ENCODE results near the gene EPHB1. TPM values are rescaled to one million over a fixed set of nuclear protein-coding genes. Genes with fewer than 3 reads are reported as not detected.
A peak's percentile ranks its signal among the peaks of the same experiment; 100 is the strongest.

EPHB1 gene
- total and polyA plus RNA-seq, 4 donors: 0.23 to 1.7 (median 0.52) TPM

DNA sequence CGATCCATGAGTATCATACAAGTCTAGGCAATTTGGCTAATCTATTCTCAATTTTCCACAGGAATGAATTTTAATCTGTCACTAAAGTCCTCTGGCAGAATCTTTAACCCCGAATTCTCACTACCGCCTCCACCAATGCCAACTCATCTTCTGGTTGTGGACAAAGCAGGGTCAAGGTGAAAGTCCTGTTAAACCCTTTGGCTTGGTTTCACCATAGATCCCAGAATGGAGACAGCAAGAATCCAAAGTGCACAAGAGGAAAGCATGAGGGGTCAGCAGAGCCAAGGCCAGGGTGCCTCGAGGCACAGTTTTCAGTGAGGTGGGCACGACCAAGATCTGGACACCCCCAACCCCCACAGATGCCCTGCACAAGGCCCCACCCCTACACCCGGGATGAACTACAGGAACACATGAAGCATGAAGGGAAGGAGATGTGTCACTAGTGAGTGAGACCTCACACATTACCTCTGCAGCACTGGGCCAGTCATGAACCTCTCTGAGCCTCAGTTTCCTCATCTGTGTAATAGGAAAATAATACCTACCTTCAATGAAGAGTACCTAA, 466.2 kb downstream of the EPHB1 start:
- no peak for DNase-seq (ENCODE audit: low spot score)
- Histone ChIP-seq H3K9me3 (ENCODE audit: control insufficient read depth in 4 of 4, low read length in 3 of 4) (no peaks in the 10 kb centered on the region), H3K4me3 (ENCODE audit: low read depth in 1 of 3, low read length in 3 of 3) (no peak overlapping the region), H3K27ac (ENCODE audit: low read depth in 1 of 2, low read length in 2 of 2) (no peak overlapping the region), H3K36me3 (ENCODE audit: control insufficient read depth in 4 of 4, insufficient read depth in 3 of 4, low read depth in 1 of 4, low read length in 3 of 4) (no peaks in the 10 kb centered on the region), H3K4me1 (ENCODE audit: control insufficient read depth in 4 of 4, insufficient read depth in 4 of 4, low read length in 3 of 4) (peaks cover 3 to 11% (median 7%) of the 10 kb centered on the region in 4 donors), H3K9ac (ENCODE audit: low read depth in 1 of 2, low read length in 2 of 2) (no peak overlapping the region), H3K27me3 (ENCODE audit: control insufficient read depth in 4 of 4, insufficient read depth in 4 of 4, low read length in 3 of 4) (no peaks in the 10 kb centered on the region)
- WGBS: 55% methylated on average over 6 of the region's 6 CpGs
- TF ChIP-seq FOXA1 (IDR thresholded peaks at IDR 0.05): no peak
- TF ChIP-seq, protein P1, sequence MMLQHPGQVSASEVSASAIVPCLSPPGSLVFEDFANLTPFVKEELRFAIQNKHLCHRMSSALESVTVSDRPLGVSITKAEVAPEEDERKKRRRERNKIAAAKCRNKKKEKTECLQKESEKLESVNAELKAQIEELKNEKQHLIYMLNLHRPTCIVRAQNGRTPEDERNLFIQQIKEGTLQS (IDR thresholded peaks at IDR 0.05): no peak
- TF ChIP-seq TAF1 (conservative IDR thresholded peaks at IDR 0.05): no peak
- no peak for TF ChIP-seq EGR1 (IDR thresholded peaks at IDR 0.05; ENCODE audit: low read depth in 2 of 2)
- TF ChIP-seq, protein P2, sequence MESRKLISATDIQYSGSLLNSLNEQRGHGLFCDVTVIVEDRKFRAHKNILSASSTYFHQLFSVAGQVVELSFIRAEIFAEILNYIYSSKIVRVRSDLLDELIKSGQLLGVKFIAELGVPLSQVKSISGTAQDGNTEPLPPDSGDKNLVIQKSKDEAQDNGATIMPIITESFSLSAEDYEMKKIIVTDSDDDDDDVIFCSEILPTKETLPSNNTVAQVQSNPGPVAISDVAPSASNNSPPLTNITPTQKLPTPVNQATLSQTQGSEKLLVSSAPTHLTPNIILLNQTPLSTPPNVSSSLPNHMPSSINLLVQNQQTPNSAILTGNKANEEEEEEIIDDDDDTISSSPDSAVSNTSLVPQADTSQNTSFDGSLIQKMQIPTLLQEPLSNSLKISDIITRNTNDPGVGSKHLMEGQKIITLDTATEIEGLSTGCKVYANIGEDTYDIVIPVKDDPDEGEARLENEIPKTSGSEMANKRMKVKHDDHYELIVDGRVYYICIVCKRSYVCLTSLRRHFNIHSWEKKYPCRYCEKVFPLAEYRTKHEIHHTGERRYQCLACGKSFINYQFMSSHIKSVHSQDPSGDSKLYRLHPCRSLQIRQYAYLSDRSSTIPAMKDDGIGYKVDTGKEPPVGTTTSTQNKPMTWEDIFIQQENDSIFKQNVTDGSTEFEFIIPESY (IDR thresholded peaks at IDR 0.05): peak; percentile 48
- peak; percentile 70 to 92 for TF ChIP-seq RXRA (IDR thresholded peaks at IDR 0.05)
- peak; percentile 21 for TF ChIP-seq SP1 (IDR thresholded peaks at IDR 0.05)
- TF ChIP-seq HNF4G (IDR thresholded peaks at IDR 0.05): peak; percentile 76
- peak; percentile 27 to 41 for TF ChIP-seq RAD21 (IDR thresholded peaks at IDR 0.05)
- TF ChIP-seq GABPA (IDR thresholded peaks at IDR 0.05 in 1 of 2, conservative IDR thresholded peaks at IDR 0.05 in 1 of 2): no peak
- peak in 1 of 2 donors; percentile 50 for TF ChIP-seq JUND (IDR thresholded peaks at IDR 0.05)
- peak; percentile 54 for TF ChIP-seq NR2F2 (IDR thresholded peaks at IDR 0.05)
- TF ChIP-seq, protein P3, sequence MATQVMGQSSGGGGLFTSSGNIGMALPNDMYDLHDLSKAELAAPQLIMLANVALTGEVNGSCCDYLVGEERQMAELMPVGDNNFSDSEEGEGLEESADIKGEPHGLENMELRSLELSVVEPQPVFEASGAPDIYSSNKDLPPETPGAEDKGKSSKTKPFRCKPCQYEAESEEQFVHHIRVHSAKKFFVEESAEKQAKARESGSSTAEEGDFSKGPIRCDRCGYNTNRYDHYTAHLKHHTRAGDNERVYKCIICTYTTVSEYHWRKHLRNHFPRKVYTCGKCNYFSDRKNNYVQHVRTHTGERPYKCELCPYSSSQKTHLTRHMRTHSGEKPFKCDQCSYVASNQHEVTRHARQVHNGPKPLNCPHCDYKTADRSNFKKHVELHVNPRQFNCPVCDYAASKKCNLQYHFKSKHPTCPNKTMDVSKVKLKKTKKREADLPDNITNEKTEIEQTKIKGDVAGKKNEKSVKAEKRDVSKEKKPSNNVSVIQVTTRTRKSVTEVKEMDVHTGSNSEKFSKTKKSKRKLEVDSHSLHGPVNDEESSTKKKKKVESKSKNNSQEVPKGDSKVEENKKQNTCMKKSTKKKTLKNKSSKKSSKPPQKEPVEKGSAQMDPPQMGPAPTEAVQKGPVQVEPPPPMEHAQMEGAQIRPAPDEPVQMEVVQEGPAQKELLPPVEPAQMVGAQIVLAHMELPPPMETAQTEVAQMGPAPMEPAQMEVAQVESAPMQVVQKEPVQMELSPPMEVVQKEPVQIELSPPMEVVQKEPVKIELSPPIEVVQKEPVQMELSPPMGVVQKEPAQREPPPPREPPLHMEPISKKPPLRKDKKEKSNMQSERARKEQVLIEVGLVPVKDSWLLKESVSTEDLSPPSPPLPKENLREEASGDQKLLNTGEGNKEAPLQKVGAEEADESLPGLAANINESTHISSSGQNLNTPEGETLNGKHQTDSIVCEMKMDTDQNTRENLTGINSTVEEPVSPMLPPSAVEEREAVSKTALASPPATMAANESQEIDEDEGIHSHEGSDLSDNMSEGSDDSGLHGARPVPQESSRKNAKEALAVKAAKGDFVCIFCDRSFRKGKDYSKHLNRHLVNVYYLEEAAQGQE (IDR thresholded peaks at IDR 0.05): no peak
- peak; percentile 59 for TF ChIP-seq YY1 (IDR thresholded peaks at IDR 0.05)
- no peak for TF ChIP-seq CTCF (IDR thresholded peaks at IDR 0.05; ENCODE audit: low read depth, low read length, missing input control)
- TF ChIP-seq HNF4A (conservative IDR thresholded peaks at IDR 0.05): peak; percentile 89 to 96
- peak; percentile 86 for TF ChIP-seq FOXA2 (IDR thresholded peaks at IDR 0.05)
- TF ChIP-seq MAX (IDR thresholded peaks at IDR 0.05): peak; percentile 52
